GM15510 (cell line): ENCODE data around the gene NOC2L.

Experiments
- POLR2A ChIP-seq: IDR thresholded peaks from 3 replicates; pipeline ENCODE4 v1.6.1; 2011; ENCODE audit warnings: borderline replicate concordance; ENCODE audit not compliant: insufficient read length; ENCODE audit errors: extremely low read depth

Gene NOC2L

DNA sequence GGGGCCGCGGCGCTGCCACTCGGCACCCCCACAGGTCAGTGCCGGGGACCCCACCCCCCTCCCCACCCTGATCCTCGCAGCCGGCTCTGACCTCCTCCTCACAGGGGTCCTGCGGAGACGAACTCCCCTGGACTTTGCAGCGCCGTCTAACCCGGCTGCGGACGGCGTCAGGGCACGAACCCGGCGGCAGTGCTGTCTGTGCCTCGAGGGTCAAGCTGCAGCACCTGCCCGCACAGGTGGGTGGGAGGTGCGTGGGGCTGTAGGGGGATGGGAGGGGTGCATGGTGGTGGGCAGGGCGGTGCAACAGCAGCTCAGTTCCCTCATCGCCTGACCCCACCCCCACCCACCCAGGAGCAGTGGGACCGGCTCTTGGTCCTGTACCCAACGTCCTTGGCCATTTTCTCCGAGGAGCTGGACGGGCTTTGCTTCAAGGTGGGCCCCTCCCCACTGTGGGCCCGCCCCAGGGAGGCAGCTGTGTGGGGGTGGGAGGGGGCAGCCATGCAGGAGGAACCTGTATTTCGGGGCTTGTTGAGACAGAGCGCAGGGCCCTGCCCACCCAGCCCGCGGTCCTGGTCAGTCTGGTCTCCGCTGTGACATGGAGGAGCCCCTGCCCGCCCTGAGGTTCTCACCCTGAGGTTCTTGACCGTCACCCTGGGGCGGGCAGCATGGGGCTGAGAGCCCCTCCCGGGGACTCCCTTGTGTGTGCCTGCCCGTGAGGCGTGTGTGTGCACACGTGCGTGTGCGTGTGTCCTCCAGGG lies 12.1 kb upstream of the NOC2L start:
- no peak for TF ChIP-seq POLR2A

DNA sequence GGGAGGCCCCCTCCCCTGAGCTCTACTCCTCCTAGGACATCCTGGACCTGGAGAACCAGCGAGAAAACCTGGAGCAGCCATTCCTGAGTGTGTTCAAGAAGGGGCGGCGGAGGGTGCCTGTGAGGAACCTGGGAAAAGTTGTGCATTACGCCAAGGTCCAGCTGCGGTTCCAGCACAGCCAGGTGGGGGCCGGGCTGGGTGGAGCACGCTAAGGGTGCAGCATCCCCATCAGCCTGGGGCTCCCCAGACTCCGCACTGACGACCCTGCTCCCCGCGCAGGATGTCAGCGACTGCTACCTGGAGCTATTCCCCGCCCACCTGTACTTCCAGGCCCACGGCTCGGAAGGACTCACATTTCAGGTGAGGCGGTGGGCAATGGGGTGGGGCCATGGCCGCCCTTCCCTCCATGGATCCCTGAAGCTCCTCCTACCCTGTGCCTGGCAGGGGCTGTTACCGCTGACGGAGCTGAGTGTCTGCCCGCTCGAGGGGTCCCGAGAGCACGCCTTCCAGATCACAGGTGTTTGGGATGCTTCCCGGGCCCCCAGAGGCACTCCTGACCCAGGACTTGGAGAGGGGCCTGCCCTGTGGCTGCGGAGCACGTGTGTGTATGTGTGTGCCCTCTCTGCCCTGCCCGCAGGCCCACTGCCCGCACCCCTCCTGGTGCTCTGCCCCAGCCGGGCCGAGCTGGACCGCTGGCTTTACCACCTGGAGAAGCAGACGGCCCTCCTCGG lies 11.4 kb upstream of the NOC2L start:
- no peak for TF ChIP-seq POLR2A

DNA sequence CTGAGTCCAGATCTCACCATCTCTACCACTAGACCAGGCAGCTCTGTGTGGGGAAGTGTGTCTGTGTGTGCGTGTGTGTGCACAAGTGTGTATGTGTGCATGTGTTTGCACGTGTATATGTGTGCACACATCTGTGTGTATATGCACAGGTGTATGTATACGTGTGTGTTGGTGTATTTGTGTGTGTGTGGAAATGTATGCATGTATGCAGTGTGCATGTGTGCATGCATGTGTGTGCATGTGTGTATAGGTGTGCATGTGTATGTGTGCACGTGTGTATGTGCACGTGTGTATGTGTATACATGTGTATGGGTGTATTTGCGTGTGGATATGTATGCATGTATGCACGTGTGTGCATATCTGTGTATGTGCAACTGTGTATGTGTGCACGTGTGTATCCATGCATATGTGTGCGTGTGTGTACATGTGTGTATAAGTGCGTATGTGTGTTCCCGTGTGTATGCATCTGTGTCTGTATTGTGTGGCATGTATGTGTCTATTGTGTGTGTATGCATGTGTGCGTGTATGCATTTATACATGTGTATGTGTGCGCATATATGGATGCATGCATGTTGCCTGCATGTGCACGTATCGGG lies 10.3 kb upstream of the NOC2L start:
- TF ChIP-seq POLR2A: no peak

DNA sequence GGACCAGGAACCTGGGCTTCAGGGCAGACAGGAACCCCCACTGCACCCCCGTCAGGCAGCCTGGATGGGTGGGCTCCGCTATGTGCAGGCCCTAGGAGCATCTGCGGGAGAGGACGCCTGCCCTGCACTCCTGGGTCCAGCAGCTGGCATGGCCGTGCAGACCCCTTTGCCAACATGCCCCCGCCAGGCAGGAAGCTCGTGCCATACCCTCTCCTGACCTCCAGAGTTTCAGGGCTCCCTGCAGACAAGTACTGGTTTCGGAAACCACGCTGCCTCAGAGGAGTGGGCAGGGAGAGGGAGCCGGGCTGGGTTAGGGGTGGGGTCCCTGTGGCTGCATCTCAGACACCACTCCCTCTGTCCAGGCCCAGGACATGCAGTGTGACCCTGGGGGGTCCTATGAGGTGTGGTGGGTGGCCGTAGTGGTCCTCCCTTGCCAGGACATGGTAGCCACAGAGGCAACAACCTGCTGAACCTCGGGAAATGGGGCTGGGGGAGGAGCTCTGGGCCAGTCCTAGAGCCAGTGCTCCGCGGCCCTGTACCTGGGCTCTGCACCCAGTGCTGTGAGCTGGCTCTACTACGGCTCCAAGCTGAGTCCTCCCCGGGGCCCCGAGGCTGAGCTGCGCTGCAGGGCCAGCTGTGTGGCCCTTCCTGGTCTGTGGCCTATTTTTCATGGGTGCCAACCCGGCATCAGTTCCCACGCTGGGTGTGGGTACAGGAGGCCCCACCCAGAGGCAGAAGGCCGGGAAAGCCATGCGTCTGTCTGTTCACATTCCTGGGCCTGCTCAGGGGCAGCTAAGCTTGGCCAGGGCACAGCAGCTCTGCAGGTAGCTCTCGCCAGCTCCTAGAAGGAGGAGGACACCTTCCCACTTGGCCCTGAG lies 8.6 kb upstream of the NOC2L start:
- TF ChIP-seq POLR2A: no peak

DNA sequence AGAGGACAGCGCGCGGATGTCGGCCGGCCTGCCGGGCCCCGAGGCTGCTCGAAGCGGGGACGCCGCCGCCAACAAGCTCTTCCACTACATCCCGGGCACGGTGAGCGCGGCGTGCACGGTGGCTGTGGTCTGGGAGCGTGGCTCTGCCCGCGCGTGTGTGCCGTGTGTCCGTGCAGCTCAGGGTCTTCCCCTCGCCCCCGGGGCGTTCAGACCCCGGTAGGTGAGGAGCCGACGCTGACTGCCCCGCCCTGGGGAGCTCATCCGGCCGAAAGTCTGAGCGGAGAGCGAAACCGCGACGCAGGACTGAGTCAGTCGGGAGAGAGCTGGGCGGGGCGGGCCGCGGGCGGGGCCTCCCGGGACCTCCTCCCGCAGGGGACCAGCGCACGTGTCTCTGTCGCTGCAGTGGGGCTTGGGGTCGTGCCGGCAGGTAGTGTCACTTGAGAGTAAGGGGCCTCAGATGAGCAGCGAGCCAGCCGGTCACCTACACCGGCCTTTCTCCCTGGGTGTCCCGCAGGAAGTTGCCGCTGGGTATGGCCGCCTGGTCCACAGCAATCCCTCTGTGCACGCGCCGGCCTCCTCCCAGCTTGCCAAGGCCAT lies 7.7 kb upstream of the NOC2L start:
- peak; percentile 48 for TF ChIP-seq POLR2A

DNA sequence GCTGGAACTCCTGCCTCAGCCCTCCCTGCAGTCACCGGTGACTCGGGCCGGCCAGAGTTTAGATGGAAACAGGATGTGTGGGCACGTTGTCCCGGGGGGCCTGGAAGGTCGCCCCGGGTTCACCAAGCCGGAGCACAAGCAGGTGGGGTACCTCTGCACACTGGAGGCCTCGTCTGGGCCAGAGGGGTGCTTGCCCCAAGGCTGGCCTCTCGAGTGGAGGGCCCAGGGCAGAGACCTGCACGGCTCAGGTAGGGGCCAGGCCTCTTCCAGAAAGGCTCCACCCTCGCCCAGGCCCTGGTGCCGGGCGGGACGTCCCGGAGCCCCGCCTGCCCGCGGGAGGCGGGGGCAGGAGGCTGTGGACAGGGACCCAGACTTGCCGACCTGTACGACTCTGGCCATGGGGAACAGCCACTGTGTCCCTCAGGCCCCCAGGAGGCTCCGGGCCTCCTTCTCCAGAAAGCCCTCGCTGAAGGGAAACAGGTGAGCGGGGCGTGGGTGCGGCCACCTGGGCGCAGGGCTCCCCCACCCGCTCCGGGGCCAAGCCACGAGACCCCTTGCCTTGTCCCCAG lies 7.2 kb upstream of the NOC2L start, which contains the start of gene PLEKHN1:
Gene PLEKHN1 (plus strand): TSS at position 348 of the 569 bp plus-strand sequence. CDS start 50 bp downstream, at position 398.
- TF ChIP-seq POLR2A: no peak

DNA sequence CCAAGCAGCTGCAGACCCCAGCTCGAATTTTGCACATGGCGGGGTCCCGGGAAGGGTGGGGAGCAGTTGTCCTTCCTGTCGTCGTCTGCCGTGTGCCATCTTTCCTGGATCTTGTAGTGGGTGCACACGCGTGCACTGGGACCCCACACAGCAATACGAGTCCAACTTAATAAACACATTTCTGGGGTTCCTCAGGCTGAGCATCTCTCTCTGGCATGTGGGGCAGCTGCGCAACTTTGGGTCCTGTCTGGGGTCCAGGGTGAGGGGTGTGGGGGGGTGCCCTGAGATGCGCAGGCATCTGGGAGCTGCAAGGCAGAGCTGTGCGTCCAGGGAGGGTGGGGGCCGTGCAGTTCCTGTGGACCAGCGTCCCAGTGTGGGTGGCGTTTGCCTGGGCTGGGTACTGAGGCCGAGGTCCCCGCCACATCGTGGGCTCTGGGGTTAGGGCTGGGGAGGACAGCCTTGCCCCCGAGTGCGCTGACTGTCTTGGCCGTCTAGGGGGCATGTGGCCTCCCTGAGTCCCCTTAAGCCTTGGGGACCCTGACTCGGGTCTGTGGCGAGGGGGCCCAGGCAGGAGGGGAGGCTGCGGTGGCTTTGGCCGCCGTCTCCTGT lies 6.6 kb upstream of the NOC2L start:
- no peak for TF ChIP-seq POLR2A

DNA sequence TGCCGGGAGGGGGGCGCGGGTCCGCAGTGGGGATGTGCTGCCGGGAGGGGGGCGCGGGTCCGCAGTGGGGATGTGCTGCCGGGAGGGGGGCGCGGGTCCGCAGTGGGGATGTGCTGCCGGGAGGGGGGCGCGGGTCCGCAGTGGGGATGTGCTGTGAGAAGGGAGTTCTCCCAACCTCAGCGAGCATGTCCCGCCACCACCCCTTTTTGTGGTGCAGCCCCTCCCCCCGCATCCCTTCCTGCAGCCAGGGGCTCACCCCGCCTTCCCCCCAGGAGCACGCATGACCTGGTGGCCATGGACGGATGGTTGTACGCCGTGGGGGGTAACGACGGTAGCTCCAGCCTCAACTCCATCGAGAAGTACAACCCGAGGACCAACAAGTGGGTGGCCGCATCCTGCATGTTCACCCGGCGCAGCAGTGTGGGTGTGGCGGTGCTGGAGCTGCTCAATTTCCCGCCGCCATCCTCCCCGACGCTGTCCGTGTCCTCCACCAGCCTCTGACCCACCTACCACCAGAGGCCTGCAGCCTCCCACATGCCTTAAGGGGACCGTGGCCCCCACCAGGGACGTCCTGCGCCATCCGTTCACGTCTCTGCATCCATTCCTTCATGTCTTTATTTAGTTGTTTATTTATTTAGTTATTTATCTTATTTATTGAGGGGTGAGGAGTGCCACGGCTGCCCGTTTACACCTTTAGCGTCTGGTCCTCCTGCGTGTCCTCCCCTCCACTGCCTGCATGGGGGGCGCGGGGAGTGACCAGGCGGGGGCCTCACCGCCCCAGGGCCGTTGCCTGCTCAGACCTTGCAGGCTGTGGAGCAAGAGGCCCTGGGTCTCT lies 5.9 kb upstream of the NOC2L start:
- TF ChIP-seq POLR2A: no peak

DNA sequence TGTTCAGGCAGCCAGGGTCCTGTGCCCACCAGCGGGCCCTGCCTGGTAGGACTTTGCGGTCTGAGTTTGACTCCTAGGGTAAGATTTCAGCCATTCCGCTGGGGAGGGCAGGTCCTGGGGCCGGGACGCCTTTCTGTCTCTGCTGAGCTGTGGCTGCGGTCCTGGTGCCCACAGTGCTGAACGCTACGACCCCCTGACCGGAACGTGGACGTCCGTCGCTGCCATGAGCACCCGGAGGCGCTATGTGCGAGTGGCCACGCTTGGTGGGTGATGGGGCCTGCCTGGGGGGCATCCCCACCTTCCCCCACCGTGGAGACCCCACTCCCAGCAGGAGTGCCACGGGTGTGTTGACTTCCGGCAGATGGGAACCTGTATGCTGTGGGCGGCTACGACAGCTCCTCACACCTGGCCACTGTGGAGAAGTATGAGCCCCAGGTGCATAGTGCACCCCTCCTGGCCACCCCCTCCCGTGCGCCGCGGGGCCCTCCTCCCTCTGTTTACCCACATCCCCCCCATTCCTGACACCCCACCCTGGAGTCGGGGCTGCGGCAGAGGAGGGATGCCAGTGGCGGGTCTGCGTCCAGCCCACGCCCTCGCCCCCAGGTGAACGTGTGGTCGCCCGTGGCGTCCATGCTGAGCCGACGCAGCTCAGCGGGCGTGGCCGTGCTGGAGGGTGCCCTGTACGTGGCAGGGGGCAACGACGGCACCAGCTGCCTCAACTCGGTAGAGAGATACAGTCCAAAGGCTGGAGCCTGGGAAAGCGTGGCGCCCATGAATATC lies 4.9 kb upstream of the NOC2L start:
- TF ChIP-seq POLR2A: no peak

DNA sequence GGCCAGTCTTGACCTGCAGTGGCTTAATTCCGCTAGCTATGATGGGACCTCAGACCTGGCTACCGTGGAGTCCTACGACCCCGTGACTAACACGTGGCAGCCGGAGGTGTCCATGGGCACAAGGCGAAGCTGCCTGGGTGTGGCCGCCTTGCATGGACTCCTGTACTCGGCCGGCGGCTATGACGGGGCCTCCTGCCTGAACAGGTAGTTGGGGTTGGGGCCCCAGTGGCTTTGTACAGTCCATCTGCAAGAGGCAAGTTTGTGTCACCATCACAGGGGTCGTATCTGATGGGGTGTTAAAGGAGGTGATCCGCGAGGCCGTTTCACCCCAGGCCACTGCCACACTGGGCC lies 4.2 kb upstream of the NOC2L start:
- TF ChIP-seq POLR2A: no peak

DNA sequence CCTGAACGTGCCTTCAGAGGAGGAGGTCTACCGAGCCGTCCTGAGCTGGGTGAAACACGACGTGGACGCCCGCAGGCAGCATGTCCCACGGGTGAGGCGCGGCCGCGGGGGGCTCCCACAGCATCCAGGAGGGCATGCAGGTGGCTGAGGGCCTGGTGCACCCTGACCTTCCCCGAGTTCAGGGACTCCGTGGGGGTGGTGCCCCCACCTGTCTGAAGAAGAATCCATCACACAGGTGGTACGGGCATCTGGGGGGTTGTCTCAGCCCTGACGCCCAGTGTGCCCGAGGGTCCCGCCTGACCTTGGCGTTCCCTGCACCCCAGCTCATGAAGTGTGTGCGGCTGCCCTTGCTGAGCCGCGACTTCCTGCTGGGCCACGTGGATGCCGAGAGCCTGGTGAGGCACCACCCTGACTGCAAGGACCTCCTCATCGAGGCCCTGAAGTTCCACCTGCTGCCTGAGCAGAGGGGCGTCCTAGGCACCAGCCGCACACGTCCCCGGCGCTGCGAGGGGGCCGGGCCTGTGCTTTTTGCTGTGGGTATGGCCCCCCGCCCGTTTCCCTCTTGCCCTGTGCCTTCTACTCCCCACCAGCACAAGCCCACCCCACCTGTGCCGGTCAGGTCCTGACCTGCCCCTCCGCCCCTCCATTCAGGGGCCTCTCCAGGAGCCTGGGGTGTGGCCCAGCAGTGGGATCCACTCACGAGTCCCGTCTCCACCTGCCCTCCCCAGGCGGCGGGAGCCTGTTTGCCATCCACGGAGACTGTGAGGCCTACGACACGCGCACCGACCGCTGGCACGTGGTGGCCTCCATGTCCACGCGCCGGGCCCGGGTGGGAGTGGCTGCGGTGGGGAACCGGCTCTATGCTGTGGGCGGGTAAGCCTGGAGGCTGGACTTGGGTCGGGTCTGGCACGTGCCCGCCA lies 3.6 kb upstream of the NOC2L start:
- no peak for TF ChIP-seq POLR2A

DNA sequence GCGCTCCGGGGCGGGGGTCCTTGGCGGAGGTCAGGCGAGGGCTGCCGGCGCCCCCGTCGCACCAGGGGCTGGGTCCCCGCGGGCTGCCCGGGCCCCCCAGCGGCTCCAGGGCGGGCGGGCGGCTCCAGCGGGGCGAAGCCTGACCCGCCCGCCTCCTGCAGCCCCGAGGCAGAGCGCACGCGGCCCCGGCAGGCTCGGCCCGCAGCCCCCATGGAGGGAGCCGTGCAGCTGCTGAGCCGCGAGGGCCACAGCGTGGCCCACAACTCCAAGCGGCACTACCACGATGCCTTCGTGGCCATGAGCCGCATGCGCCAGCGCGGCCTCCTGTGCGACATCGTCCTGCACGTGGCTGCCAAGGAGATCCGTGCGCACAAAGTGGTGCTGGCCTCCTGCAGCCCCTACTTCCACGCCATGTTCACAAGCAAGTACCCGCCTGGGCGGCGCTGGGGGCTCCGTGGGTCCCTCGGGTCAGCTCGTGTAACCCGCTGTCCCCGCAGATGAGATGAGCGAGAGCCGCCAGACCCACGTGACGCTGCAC lies 2.1 kb upstream of the NOC2L start:
- TF ChIP-seq POLR2A: no peak
